WI38 (cell line): ENCODE data around the gene BCOR.

Experiments
- H3K4me3 ChIP-seq: 2 replicates; pipeline ENCODE4 v1.5.1; 2011; ENCODE audit warnings: low read depth, mild to moderate bottlenecking, control low read depth, low read length
- TF ChIP-seq, protein P1 (sequence below): IDR thresholded peaks from 2 replicates; pipeline ENCODE4 v1.5.1; 2012; ENCODE audit warnings: low read depth, mild to moderate bottlenecking, control low read depth, low read length

The BCOR gene

DNA sequence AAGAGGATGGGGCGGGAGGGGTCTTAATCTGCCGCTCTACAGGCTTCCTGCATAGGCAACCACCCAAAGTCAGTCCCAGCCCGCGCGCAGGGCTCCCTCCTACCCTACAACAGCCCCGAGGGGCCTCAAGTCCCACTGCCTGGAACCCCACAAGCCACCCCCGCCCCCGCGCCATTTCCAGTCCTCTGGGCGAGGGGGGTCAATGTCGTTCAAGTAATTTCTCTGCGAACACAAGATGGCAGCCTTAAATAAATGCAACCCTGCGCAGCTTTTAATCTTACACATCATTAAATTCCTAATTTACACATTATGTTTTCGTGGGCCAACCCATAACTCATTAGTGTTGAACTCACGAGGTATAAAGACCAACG lies 92.9 kb downstream of the BCOR start:
- H3K4me3 ChIP-seq, result no peak overlapping the region
- TF ChIP-seq, protein P1, sequence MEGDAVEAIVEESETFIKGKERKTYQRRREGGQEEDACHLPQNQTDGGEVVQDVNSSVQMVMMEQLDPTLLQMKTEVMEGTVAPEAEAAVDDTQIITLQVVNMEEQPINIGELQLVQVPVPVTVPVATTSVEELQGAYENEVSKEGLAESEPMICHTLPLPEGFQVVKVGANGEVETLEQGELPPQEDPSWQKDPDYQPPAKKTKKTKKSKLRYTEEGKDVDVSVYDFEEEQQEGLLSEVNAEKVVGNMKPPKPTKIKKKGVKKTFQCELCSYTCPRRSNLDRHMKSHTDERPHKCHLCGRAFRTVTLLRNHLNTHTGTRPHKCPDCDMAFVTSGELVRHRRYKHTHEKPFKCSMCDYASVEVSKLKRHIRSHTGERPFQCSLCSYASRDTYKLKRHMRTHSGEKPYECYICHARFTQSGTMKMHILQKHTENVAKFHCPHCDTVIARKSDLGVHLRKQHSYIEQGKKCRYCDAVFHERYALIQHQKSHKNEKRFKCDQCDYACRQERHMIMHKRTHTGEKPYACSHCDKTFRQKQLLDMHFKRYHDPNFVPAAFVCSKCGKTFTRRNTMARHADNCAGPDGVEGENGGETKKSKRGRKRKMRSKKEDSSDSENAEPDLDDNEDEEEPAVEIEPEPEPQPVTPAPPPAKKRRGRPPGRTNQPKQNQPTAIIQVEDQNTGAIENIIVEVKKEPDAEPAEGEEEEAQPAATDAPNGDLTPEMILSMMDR, result no peak

DNA sequence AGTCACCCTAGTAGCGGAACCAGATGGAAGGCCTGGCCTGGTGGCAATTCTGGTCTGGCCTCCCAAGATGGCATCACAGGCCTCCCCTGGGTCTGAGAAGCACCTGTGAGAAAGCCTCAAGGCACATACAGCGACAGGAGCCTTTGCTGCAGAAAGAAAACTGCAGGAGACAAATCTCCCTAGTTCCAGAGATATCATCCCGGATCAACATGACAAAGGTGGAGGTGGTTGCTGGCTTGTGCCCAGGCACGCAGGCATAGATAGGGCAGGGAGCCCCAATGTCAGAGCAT lies 93.6 kb downstream of the BCOR start:
- TF ChIP-seq, protein P1, result no peak
- H3K4me3 ChIP-seq, result no peak overlapping the region

DNA sequence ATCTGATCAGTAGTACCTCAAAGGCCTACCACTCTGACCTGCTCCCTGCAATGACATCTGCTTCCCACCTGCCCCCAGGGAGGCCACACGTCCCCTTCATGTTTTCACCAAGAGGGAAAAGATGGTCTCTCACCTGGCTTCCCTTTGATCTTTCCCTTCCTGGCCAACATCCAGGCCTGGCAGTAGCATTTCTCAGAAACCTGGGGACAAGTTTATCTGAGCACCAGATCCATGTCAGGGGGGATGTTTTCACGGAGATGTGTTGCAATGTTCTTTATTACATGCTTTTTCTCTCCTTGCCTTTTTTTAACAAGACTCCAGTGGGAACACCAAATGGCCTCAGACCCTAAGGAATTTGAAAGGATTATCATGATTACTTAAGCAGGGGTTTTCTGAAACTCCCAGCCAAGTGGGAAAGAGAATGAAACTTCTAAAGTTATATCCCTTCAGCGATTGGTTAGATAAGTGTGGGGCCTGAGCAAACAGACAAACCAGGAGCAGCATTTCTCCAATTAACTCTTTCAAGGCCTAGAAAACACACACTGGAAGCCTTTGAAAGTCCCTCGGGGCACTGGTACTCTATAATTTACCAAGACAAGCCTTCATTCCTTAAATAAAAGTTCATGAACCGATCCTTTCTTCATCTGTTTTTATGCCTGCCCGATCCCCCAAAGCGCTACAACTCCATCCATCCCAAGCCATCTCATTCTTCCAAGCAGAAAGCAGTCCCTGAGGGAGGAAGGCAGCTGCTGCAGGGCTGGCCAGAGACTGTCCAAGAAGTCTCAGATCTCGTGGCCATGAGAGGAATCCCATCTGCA lies 94.1 kb downstream of the BCOR start:
- TF ChIP-seq, protein P1, result no peak
- no peak overlapping the region for H3K4me3 ChIP-seq

DNA sequence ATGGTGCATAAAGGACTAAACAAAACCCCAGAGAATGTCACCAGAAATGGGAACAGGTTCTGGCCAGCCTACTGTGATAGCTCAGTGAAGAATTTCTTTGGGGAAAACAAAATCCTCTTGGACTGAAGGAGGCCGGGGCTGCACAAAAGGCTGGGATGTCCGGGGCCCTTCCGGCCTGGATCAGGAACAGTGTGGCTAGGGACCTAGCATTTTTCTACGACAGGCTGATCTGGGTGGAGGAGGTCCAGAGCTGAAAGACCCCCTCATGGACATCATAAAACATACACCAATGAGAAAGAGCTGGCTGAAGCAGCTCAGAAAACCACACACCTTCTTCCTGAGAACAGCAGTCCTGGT lies 94.7 kb downstream of the BCOR start:
- TF ChIP-seq, protein P1, result no peak
- no peak overlapping the region for H3K4me3 ChIP-seq
